ENCODE measurements around the gene RAI1.

Gene RAI1

GRCh38 chr17:17670701-17671305, 10.5 kb upstream of the RAI1 start:
- POLR2A ChIA-PET = interaction anchor here (0.6 kb wide), 1 partner anchor 371 kb away, joined by 3 read pairs; no protein-coding TSS in a partner anchor
- DNase-seq (ENCODE audit: extremely low spot score) = no peak
- no peak for TF ChIP-seq CTCF (IDR thresholded peaks at IDR 0.05; ENCODE audit: control extremely low read depth, extremely low read depth, low read depth, missing control alignments)
- CTCF ChIA-PET = interaction anchor here (1.3 to 2.1 kb wide), 3 partner anchors 9 to 174 kb away, joined by 3 to 13 read pairs (median 4); partner anchors contain the start of gene RAI1

GRCh38 chr17:17671369-17672129, 9.7 kb upstream of the RAI1 start:
- no peak for DNase-seq (ENCODE audit: extremely low spot score)
- CTCF ChIA-PET = interaction anchor here (1.0 to 2.1 kb wide), 6 partner anchors 8 to 247 kb away, joined by 3 to 13 read pairs (median 6); partner anchors contain the start of genes RAI1 and RASD1
- POLR2A ChIA-PET = interaction anchor here (0.6 kb wide), 1 partner anchor 370 kb away, joined by 3 read pairs; no protein-coding TSS in a partner anchor
- TF ChIP-seq CTCF (IDR thresholded peaks at IDR 0.05; ENCODE audit: control extremely low read depth, extremely low read depth, low read depth, missing control alignments) = no peak

- TF ChIP-seq CTCF (IDR thresholded peaks at IDR 0.05; ENCODE audit: control extremely low read depth, extremely low read depth, low read depth, missing control alignments) = no peak
- no peak for DNase-seq (ENCODE audit: extremely low spot score)
- CTCF ChIA-PET = interaction anchor here (0.9 to 2.6 kb wide), 8 partner anchors 8 to 361 kb away, joined by 3 to 10 read pairs (median 4); partner anchors contain the start of gene RASD1
- POLR2A ChIA-PET = interaction anchor here (1.0 kb wide), 1 partner anchor 10 kb away, joined by 4 read pairs; no protein-coding TSS in a partner anchor
Observed at GRCh38 chr17:17672453-17673368, 8.5 kb upstream of the RAI1 start.

GRCh38 chr17:17675416-17675815, 5.8 kb upstream of the RAI1 start:
- CTCF ChIA-PET = interaction anchor here (1.0 to 1.6 kb wide), 3 partner anchors 21 to 185 kb away, joined by 3 read pairs; no protein-coding TSS in a partner anchor
- POLR2A ChIA-PET = no interaction called here

GRCh38 chr17:17675925-17676534, 5.2 kb upstream of the RAI1 start:
- DNase-seq (ENCODE audit: extremely low spot score) = no peak
- no peak for TF ChIP-seq CTCF (IDR thresholded peaks at IDR 0.05; ENCODE audit: control extremely low read depth, extremely low read depth, low read depth, missing control alignments)
- ChIA-PET CTCF (interaction anchor here (1.0 to 1.6 kb wide), 2 partner anchors 88 to 185 kb away, joined by 3 read pairs; no protein-coding TSS in a partner anchor), POLR2A (no interaction called here)

More at GRCh38 chr17:17675416-17675815, 5.8 kb upstream of the RAI1 start:
- DNase-seq (ENCODE audit: extremely low spot score) = no peak
- TF ChIP-seq CTCF (IDR thresholded peaks at IDR 0.05; ENCODE audit: control extremely low read depth, extremely low read depth, low read depth, missing control alignments) = no peak

Measured in GM10248 (cell line).